A673 (cell line): ENCODE data around the gene UQCC2. TPM values are rescaled to one million over a fixed set of nuclear protein-coding genes. Genes with fewer than 3 reads are reported as not detected.

ENCODE experiments used
- BruUV-seq: library from RNA; stranded (reverse); fragments of 400-500 nt; replicated peaks from 2 replicates; lab custom pipeline; 2021; lab: Mats Ljungman, UMichigan
- CTCF ChIA-PET: fragments of 300-600 bp; sonication (Branson Sonifier 250); formaldehyde crosslinking; loops from one replicate; lab custom pipeline; 2022; ENCODE audit warnings: antibody characterized with exemption; lab: Charles Lee
- POLR2A ChIA-PET: fragments of 300-600 bp; sonication (Branson Sonifier 250); formaldehyde crosslinking; loops from one replicate; lab custom pipeline; 2022; ENCODE audit warnings: antibody characterized with exemption; ENCODE audit not compliant: low non-redundant PET; lab: Charles Lee
- DNase-seq: peaks from one replicate; pipeline ENCODE4 v3.0.0-alpha.2; 2015; ENCODE audit warnings: low spot score
- H3K27ac ChIP-seq: fragments of 200-600 bp; sonication (generic); 2 replicates; pipeline ENCODE4 v1.5.1; 2016; ENCODE audit warnings: mixed run types, low read depth, mild to moderate bottlenecking, mixed read lengths, antibody characterized with exemption, low read length; ENCODE audit not compliant: poor library complexity, severe bottlenecking
- H3K27me3 ChIP-seq: fragments of 200-600 bp; sonication (generic); replicated peaks from 2 replicates; pipeline ENCODE4 v1.6.1; 2017; ENCODE audit warnings: mixed run types, low read depth, mild to moderate bottlenecking, mixed read lengths, antibody characterized with exemption, low read length; ENCODE audit not compliant: insufficient read depth, poor library complexity
- H3K36me3 ChIP-seq: fragments of 200-600 bp; sonication (generic); 2 replicates; pipeline ENCODE4 v1.6.1; 2016; ENCODE audit warnings: mixed run types, mild to moderate bottlenecking, mixed read lengths, antibody characterized with exemption, low read length; ENCODE audit not compliant: insufficient read depth, poor library complexity, severe bottlenecking
- H3K4me1 ChIP-seq: fragments of 200-600 bp; sonication (generic); 2 replicates; pipeline ENCODE4 v1.6.1; 2017; ENCODE audit warnings: mixed run types, mild to moderate bottlenecking, mixed read lengths, antibody characterized with exemption, low read length; ENCODE audit not compliant: insufficient read depth, poor library complexity, severe bottlenecking
- H3K4me3 ChIP-seq: fragments of 200-600 bp; sonication (generic); 2 replicates; pipeline ENCODE4 v1.5.1; 2016; ENCODE audit warnings: low read depth, mixed run types, mild to moderate bottlenecking, mixed read lengths, low read length; ENCODE audit not compliant: poor library complexity, severe bottlenecking
- H3K9me3 ChIP-seq: fragments of 200-600 bp; sonication (generic); 2 replicates; pipeline ENCODE4 v1.6.1; 2016; ENCODE audit warnings: mixed run types, low read depth, mild to moderate bottlenecking, mixed read lengths, antibody characterized with exemption, low read length; ENCODE audit not compliant: poor library complexity, severe bottlenecking
- CTCF ChIP-seq: fragments of 300-800, 200-600 bp; sonication (generic); conservative IDR thresholded peaks from 2 replicates; pipeline ENCODE4 v1.5.1; 2017; ENCODE audit warnings: low read depth, mild to moderate bottlenecking, antibody characterized with exemption, low read length, moderate library complexity, mixed read lengths
- EZH2 ChIP-seq: fragments of 200-600 bp; sonication (generic); IDR thresholded peaks from 2 replicates; pipeline ENCODE4 v1.6.1; 2017; ENCODE audit warnings: borderline replicate concordance, low read depth, mild to moderate bottlenecking, mixed read lengths, antibody characterized with exemption, low read length; ENCODE audit not compliant: poor library complexity, severe bottlenecking
- intact Hi-C: fragments of 100-400 bp; cut with micrococcal nuclease; formaldehyde crosslinking; loops from one replicate; pipeline ENCODE4 v1.10.0; 2022; ENCODE audit not compliant: unreplicated experiment
- total RNA-seq: library from RNA; stranded (reverse); gene quantifications from 2 replicates; pipeline ENCODE4 v1.2.3, GENCODE V29; 2021

The UQCC2 gene
- total RNA-seq, 1 experiment from 2014 or later: 124 TPM

GRCh38 chr6:33740794-33741193 lies 29.3 kb upstream of the UQCC2 start:
- CTCF ChIA-PET: interaction anchor here (1.1 kb wide), 1 partner anchor 13 kb away, joined by 5 read pairs; no protein-coding TSS in a partner anchor
- Histone ChIP-seq H3K4me1 (peaks cover 17% of the 10 kb centered on the region), H3K4me3 (no peak overlapping the region), H3K36me3 (no peaks in the 10 kb centered on the region), H3K27me3 (no peaks in the 10 kb centered on the region), H3K9me3 (no peaks in the 10 kb centered on the region), H3K27ac (no peak overlapping the region)
- intact Hi-C loops: loop anchor here (10.0 kb wide), 1 partner anchor 314 kb away; no protein-coding TSS in a partner anchor
- POLR2A ChIA-PET: no interaction called here
- DNase-seq: no peak
- no peak for TF ChIP-seq EZH2
- BruUV-seq: no TSS peak

- POLR2A ChIA-PET: no interaction called here
Observed at GRCh38 chr6:33740204-33740608, 28.7 kb upstream of the UQCC2 start.

GRCh38 chr6:33739571-33739970 lies 28.1 kb upstream of the UQCC2 start:
- no peaks in the 10 kb centered on the region for H3K27me3 ChIP-seq
- intact Hi-C loops: no loop called here
- TF ChIP-seq EZH2: no peak
- TF ChIP-seq CTCF: no peak
- H3K36me3 ChIP-seq: no peaks in the 10 kb centered on the region
- ChIA-PET CTCF (no interaction called here), POLR2A (no interaction called here)
- H3K4me3 ChIP-seq: no peak overlapping the region
- DNase-seq: no peak
- no TSS peak for BruUV-seq
- no peak overlapping the region for H3K27ac ChIP-seq
- H3K4me1 ChIP-seq: peaks cover 5% of the 10 kb centered on the region
- H3K9me3 ChIP-seq: no peaks in the 10 kb centered on the region

More at GRCh38 chr6:33740204-33740608, 28.7 kb upstream of the UQCC2 start:
- intact Hi-C loops: loop anchor here (10.0 kb wide), 1 partner anchor 315 kb away; no protein-coding TSS in a partner anchor
- no peak for DNase-seq
- H3K27ac ChIP-seq: no peak overlapping the region
- BruUV-seq: no TSS peak
- CTCF ChIA-PET: no interaction called here
- TF ChIP-seq EZH2 (no peak), CTCF (no peak)
- H3K27me3 ChIP-seq: no peaks in the 10 kb centered on the region
- no peak overlapping the region for H3K4me3 ChIP-seq
- H3K9me3 ChIP-seq: no peaks in the 10 kb centered on the region
- H3K36me3 ChIP-seq: no peaks in the 10 kb centered on the region
- peaks cover 11% of the 10 kb centered on the region for H3K4me1 ChIP-seq

GRCh38 chr6:33738879-33739278 lies 27.4 kb upstream of the UQCC2 start:
- Histone ChIP-seq H3K27ac (no peak overlapping the region), H3K4me3 (no peak overlapping the region), H3K27me3 (no peaks in the 10 kb centered on the region), H3K9me3 (no peaks in the 10 kb centered on the region), H3K36me3 (no peaks in the 10 kb centered on the region), H3K4me1 (no peaks in the 10 kb centered on the region)
- DNase-seq: no peak
- no TSS peak for BruUV-seq
- no peak for TF ChIP-seq EZH2
- TF ChIP-seq CTCF: no peak
- intact Hi-C loops: no loop called here
- CTCF ChIA-PET: no interaction called here
- POLR2A ChIA-PET: interaction anchor here (0.6 kb wide), 1 partner anchor 31 kb away, joined by 8 read pairs; no protein-coding TSS in a partner anchor
